ENCODE results near the gene AGO3. TPM values are rescaled to one million over a fixed set of nuclear protein-coding genes. Genes with fewer than 3 reads are reported as not detected.

Gene AGO3
- polyA plus RNA-seq, 1 donor from 2014 or later: 13.1 TPM

DNA sequence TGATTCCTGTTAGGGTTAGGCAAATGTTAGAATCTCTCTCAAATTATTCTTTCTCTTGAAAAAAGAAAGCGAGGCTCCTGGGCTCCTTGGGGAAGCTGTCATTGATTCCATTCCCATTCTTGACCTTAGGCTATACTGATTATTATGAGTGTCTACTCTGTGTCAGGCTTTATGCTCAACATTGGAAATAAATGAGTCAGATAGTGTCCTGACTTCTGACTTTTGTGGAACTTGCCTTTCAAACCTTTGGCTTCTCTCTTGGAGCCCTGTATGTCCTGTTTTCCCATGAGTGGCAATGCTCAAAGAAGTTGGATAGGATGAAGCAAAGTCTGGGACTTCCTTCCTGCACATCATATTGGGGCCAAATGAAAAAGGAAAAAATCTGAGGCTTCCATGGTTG, 36.2 kb upstream of the AGO3 start:
- no peak overlapping the region for H3K4me3 Mint-ChIP-seq
- peak overlapping the region; percentile 83 to 96 (median 87) for H3K27ac Mint-ChIP-seq
- H3K36me3 Mint-ChIP-seq: peaks cover 3% of the 10 kb centered on the region
- no peaks in the 10 kb centered on the region for H3K9me3 Mint-ChIP-seq
- H3K27me3 Mint-ChIP-seq: no peaks in the 10 kb centered on the region
- peaks cover 16 to 20% (median 17%) of the 10 kb centered on the region in 3 donors for H3K4me1 Mint-ChIP-seq

DNA sequence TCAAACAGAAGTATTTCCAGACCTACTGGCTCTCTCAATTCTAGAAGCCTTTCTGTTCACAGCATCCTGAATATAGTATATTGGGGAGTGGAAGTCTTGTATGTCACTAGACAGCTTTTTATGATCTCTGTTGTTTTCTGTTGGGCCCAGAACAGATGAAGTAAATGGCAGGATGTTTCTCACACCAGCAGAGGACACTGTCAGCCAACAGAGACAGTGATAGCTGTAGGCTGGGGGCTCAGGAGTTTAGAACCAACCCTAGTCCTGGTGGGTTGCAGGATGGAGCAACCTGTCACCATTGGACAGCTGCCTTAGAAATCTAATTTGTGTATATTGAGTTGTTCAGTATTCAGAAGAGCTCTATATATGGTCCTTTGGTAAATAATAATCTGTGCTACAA, 31.0 kb upstream of the AGO3 start:
- Mint-ChIP-seq H3K27ac (no peak overlapping the region), H3K36me3 (peaks cover 5% of the 10 kb centered on the region), H3K27me3 (no peaks in the 10 kb centered on the region), H3K9me3 (no peaks in the 10 kb centered on the region), H3K4me1 (peaks cover 3 to 7% (median 6%) of the 10 kb centered on the region in 3 donors), H3K4me3 (peak overlapping the region in 1 of 4 donors; percentile 12)

DNA sequence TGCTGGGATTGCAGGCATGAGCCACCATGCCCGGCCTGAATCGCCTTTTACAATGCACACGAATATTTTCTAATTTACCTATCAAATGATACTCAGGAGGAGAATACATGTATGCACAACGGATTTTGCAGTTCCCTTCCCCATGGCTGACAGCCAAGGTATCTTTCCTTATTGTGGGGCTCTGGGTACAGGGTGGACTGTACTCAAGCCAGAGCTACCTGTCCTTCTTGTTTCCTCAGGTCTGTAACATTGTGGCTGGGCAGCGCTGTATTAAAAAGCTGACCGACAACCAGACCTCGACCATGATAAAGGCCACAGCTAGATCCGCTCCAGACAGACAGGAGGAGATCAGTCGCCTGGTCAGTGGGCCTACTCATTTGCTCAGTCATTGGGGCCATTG, 29.7 kb upstream of the AGO3 start:
- Mint-ChIP-seq H3K27ac (no peak overlapping the region), H3K4me3 (no peak overlapping the region), H3K9me3 (no peaks in the 10 kb centered on the region), H3K4me1 (peaks cover 0 to 3% (median 0%) of the 10 kb centered on the region in 3 donors), H3K27me3 (no peaks in the 10 kb centered on the region), H3K36me3 (peaks cover 5% of the 10 kb centered on the region)

DNA sequence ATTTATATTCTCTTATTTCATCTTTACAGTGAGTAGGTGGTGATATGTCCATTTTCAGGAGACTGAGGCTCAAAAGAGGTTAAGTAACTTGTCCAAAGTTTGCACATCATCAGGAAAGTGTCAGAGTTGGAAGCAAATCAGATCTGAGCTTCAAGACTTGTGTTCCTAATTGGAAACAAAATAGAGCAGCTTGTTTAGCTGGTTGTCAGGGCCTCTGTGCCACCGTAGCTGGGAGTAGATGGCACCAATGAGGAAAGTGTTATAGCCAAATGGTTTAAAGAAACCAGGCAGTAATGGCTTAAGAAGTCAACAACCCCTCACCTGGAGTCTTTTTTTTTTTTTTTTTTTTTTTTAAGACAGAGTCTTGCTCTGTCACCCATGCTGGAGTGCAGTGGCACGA, 28.2 kb upstream of the AGO3 start:
- H3K9me3 Mint-ChIP-seq: no peaks in the 10 kb centered on the region
- H3K4me1 Mint-ChIP-seq: no peaks in the 10 kb centered on the region
- H3K4me3 Mint-ChIP-seq: no peak overlapping the region
- H3K27me3 Mint-ChIP-seq: no peaks in the 10 kb centered on the region
- H3K36me3 Mint-ChIP-seq: peaks cover 8% of the 10 kb centered on the region
- H3K27ac Mint-ChIP-seq: no peak overlapping the region

DNA sequence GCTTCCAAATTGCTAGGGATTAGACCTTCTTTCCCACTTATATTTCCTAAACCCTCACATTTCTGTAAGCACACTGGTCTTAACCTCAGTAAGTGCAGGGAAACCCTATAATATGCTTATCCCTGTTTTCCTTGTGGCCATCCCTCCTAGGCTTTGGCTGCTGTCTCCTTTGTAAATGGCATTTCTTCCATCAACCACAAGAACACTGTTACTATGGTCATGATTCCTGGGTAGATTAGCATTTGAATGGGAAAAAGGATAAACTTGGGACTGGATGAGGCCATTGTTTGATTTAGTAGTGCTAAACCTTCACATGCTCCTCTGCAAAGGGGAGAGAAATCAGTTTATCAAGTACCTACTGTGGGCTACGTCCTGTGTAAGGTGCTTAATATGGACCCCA, 16.2 kb upstream of the AGO3 start:
- Mint-ChIP-seq H3K27ac (no peak overlapping the region), H3K4me3 (no peak overlapping the region), H3K27me3 (no peaks in the 10 kb centered on the region), H3K9me3 (no peaks in the 10 kb centered on the region), H3K36me3 (peaks cover 15% of the 10 kb centered on the region), H3K4me1 (no peaks in the 10 kb centered on the region)

DNA sequence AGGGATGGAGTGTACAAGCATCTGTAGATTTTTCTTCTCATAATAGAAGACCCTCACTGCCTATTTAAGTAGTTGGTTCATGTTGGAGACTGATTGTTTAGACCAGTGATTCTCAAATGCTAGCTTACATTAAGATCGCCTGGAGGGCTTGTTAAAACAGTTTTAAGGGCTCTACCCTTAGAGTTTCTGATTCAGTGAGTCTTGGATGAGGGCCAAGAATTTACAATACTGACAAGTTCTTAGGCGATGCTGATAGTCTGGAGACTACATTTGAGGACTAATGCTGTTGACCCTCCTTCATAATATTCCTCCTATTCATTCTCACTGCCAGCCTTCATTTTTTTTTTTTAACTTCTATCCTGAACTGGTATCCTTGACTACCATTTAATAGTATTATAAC, 15.2 kb upstream of the AGO3 start:
- H3K9me3 Mint-ChIP-seq: no peaks in the 10 kb centered on the region
- H3K4me3 Mint-ChIP-seq: no peak overlapping the region
- H3K36me3 Mint-ChIP-seq: peaks cover 15% of the 10 kb centered on the region
- no peak overlapping the region for H3K27ac Mint-ChIP-seq
- H3K27me3 Mint-ChIP-seq: no peaks in the 10 kb centered on the region
- no peaks in the 10 kb centered on the region for H3K4me1 Mint-ChIP-seq

DNA sequence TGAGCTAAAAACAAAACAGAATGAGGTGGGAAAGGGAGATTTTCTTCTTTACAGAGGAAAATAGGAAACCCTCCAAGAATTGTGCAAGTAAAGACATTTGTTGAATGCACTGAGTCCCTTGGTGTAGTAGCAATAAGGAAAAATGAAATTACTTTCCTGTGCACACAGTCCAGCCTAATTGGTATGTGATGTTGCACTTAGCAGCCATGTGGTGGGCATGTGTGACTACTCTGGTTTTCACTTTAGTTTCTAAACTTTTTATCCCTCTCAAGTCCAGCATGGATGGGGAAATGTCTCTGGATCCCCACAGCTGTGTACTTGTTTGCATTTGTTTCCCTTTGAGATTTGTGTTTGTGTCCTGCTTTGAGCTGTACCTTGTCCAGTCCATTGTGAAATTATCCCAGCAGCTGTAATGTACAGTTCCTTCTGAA, 7.1 kb upstream of the AGO3 start:
- H3K4me1 Mint-ChIP-seq: peaks cover 8 to 15% (median 9%) of the 10 kb centered on the region in 3 donors
- no peaks in the 10 kb centered on the region for H3K27me3 Mint-ChIP-seq
- H3K4me3 Mint-ChIP-seq: peak overlapping the region in 1 of 4 donors; percentile 39
- H3K36me3 Mint-ChIP-seq: peaks cover 4% of the 10 kb centered on the region
- H3K9me3 Mint-ChIP-seq: no peaks in the 10 kb centered on the region
- peak overlapping the region in 2 of 3 donors; percentile 35 to 78 for H3K27ac Mint-ChIP-seq

DNA sequence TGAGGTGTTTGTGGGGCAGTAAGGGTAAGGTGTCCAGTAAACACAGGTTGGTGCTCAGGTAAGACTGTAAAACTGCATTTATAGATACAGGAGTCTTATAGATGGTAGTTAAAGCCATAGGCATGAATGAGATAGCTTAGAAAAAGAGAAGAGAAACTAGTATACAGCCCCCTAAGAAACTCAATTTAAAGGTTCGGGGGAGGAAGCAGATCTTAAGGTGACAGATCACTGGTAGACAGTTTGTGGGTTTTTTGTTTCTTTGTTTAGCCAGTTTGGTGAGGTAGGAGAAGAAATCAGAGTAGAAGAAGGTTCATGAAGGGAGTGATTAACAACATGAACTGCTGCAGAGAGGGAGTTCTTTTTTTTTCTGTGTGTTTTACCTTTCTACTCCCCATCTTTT, 6.1 kb upstream of the AGO3 start:
- H3K27ac Mint-ChIP-seq: peak overlapping the region in 2 of 3 donors; percentile 5 to 54
- no peaks in the 10 kb centered on the region for H3K27me3 Mint-ChIP-seq
- H3K9me3 Mint-ChIP-seq: no peaks in the 10 kb centered on the region
- peaks cover 4% of the 10 kb centered on the region for H3K36me3 Mint-ChIP-seq
- peaks cover 8 to 18% (median 15%) of the 10 kb centered on the region in 3 donors for H3K4me1 Mint-ChIP-seq
- H3K4me3 Mint-ChIP-seq: peak overlapping the region in 1 of 4 donors; percentile 30

DNA sequence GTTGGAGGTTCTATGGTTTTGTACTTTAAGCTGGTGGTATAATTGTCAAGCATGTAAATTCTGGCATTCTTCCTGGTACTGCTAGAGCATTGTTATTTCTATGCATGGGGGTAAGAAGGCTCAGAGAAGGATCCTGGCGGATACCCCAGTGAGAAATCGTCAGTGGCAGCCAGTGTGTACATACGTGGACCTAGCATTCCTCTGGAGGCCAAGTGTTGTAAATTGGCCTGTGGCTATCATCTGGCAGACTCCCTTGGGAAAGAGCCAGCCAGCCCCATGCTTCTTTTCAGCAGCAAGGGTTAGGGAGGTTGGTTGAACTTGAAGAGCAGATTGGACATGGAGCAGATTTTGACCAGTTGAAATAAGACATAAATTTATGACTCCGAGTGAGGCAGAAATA, 5.2 kb upstream of the AGO3 start:
- Mint-ChIP-seq H3K4me1 (peaks cover 12 to 18% (median 18%) of the 10 kb centered on the region in 3 donors), H3K4me3 (no peak overlapping the region), H3K27ac (peak overlapping the region in 1 of 3 donors; percentile 71), H3K36me3 (peaks cover 4% of the 10 kb centered on the region), H3K27me3 (no peaks in the 10 kb centered on the region), H3K9me3 (no peaks in the 10 kb centered on the region)

DNA sequence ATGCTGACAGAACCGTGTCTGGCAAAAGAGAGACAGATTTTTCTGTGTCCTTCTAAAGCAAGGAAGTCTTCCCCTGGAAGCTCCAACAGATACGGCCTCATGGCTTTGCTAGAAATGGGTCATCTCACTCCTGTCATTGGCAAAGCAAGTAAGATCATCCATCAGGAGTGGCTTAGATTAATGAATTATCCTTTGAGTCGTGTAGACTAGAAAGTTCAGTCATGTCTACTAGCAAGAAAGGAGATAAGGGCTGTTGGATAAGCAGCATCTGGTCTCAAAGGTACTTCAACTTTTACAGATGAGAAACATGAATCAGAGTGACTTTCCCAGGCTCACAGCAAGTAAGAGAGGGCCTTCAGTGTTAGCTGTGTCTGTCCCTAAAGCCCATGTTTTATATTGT, 3.4 kb upstream of the AGO3 start:
- H3K4me3 Mint-ChIP-seq: peak overlapping the region in 1 of 4 donors; percentile 50
- H3K27ac Mint-ChIP-seq: peak overlapping the region in 1 of 3 donors; percentile 17
- H3K9me3 Mint-ChIP-seq: no peaks in the 10 kb centered on the region
- peaks cover 21 to 28% (median 24%) of the 10 kb centered on the region in 3 donors for H3K4me1 Mint-ChIP-seq
- H3K36me3 Mint-ChIP-seq: no peaks in the 10 kb centered on the region
- no peaks in the 10 kb centered on the region for H3K27me3 Mint-ChIP-seq

DNA sequence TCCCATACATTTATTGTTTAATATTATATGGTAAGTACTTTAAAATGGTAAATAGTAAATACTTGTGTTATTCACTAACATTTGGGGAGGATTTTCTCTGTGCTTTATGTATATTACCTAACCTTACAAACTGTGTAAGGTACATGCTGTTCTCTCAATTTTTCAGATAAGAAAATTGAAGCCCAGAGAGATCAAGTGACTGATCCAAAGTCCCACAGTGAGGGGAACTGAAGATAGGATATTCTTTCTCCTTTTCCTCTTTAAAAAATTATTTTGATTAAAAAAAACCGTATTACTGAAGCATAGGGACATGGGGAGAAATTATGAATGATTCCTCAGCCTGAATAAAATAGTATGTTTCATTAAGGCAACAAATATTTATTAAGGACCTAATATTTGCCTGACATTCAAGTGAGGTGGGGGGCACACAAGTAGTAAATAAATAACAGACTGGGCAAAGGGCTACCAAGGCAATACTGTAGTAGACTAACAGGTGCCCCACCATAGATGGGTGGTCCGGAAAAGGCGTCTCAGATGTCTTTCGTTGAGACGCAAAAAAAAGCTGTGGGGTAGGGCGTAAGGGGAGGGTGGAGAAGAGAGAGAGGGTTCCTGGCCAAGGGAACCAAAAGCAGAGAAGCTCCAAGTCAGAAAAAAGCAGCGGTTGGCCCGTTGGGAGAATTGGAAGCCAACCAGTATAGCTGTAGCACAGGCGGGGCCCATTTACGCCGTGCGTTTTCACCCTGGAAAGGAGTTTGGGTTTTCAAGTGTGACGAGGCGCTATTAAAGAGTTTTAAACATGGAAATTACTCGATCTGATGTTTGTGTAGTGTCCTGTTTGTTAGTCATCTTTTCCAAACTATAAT, 944 bp upstream of the AGO3 start:
- peak overlapping the region; percentile 87 to 95 (median 92) for H3K4me3 Mint-ChIP-seq
- no peaks in the 10 kb centered on the region for H3K27me3 Mint-ChIP-seq
- peak overlapping the region; percentile 96 to 97 (median 97) for H3K27ac Mint-ChIP-seq
- H3K9me3 Mint-ChIP-seq: no peaks in the 10 kb centered on the region
- peaks cover 21 to 29% (median 28%) of the 10 kb centered on the region in 3 donors for H3K4me1 Mint-ChIP-seq
- no peaks in the 10 kb centered on the region for H3K36me3 Mint-ChIP-seq

DNA sequence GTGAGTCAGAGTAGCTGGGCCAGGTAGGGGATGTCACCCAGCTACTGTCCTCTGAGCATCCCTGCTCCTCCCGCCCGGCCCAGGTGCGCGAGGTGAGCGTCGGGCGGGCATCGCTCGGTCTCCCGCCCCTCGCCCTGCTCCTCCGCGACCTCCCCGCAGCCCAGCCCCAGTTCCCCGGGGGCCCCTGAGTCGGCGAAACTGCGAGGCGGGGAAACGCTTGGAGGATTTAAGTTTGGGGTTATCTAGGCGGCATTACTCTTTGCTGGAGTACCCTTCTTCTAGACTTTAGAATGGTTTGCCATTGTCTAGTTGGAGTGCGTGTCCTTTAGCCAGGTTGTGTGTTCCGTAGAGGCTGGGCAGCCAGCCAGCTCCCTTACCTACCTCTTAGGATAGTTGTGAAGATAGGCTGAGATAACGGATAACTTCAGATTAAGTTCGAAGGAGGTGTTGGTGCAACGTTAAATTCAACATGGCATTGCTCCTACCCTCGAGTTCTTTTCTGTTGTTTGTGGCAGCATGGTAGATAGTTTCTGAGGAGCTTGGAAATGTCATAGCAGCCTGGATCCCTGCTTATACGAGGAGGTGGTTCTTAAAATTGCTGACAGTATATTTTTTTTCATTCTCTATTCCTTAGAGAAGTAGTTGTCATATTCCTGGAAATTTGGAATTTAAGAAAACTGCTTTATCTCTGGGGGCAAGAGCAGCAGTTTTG, 697 bp downstream of the AGO3 start:
- no peaks in the 10 kb centered on the region for H3K9me3 Mint-ChIP-seq
- H3K4me1 Mint-ChIP-seq: peaks cover 17 to 27% (median 22%) of the 10 kb centered on the region in 3 donors
- H3K27me3 Mint-ChIP-seq: no peaks in the 10 kb centered on the region
- H3K27ac Mint-ChIP-seq: peak overlapping the region; percentile 95 to 97 (median 97)
- H3K4me3 Mint-ChIP-seq: peak overlapping the region; percentile 88 to 96 (median 94)
- no peaks in the 10 kb centered on the region for H3K36me3 Mint-ChIP-seq

DNA sequence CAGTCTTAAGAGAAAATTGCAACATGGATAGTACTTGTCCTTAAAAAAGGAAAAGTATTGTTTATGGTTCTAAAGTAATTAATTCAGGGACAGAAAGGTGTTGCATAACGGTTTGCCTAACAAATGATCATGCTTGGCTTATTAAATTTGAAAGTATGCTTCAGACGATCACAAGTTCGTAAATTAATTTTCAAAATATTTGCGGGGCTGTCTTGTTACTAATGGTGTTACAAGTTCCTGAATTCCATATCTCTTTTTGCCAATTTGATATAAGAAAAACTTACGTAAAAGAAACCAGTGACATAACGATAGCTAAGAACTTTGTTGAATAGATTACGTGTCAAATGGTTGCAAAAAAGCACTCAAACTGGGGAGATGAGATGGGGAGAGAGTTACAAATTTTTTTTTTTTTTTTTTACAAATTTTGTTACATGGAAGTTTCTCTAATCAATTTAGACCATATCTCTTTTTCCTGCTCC, 1.3 kb downstream of the AGO3 start:
- H3K36me3 Mint-ChIP-seq: no peaks in the 10 kb centered on the region
- H3K4me1 Mint-ChIP-seq: peaks cover 17 to 27% (median 22%) of the 10 kb centered on the region in 3 donors

DNA sequence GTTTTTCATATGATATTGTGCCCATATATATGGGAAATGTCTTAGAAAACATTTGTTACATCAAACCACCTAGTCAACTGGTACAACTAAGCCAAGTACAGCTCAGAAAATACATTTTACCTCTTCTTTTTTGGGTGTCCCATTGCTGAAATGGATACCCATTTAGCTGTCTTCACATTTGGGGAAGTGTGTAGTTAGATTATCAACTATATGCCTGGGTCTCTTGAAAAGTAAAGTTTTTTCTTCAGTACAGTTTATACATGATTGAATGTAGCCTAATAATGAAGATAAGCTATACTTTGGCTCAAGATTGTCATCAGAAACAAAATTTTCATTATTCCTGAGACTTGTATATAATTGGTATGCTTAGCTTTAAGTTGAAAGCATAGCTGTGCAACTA, 2.0 kb downstream of the AGO3 start:
- H3K9me3 Mint-ChIP-seq: no peaks in the 10 kb centered on the region
- H3K27ac Mint-ChIP-seq: peak overlapping the region in 2 of 3 donors; percentile 71 to 97
- H3K27me3 Mint-ChIP-seq: no peaks in the 10 kb centered on the region
- no peaks in the 10 kb centered on the region for H3K36me3 Mint-ChIP-seq
- H3K4me3 Mint-ChIP-seq: peak overlapping the region in 1 of 4 donors; percentile 92
- peaks cover 17 to 27% (median 22%) of the 10 kb centered on the region in 3 donors for H3K4me1 Mint-ChIP-seq

More for the DNA sequence above, 1.3 kb downstream of the AGO3 start:
- peak overlapping the region; percentile 88 to 96 (median 94) for H3K4me3 Mint-ChIP-seq
- H3K27ac Mint-ChIP-seq: peak overlapping the region in 2 of 3 donors; percentile 73 to 97
- no peaks in the 10 kb centered on the region for H3K9me3 Mint-ChIP-seq
- no peaks in the 10 kb centered on the region for H3K27me3 Mint-ChIP-seq
